CD4-positive, alpha-beta T cell (primary cell): Measurements from ENCODE around the gene IFT25. TPM values are rescaled to one million over a fixed set of nuclear protein-coding genes. Genes with fewer than 3 reads are reported as not detected.
"Not testable (repeated sequence)": the region's sequence is repeated elsewhere in the genome, so short reads cannot be mapped to it uniquely, and the experiment has no call there.

Experiments used
- ATAC-seq: fragments of 200-7000 bp; cut with Tn5 transposase; one replicate; pipeline ENCODE4 v1.10.0; 2022; ENCODE audit warnings: mild to moderate bottlenecking; ENCODE audit not compliant: poor library complexity
- CTCF ChIA-PET: fragments of 350-600 bp; sonication (Branson Sonifier 250); formaldehyde crosslinking; loops from one replicate; lab custom pipeline; 2021; ENCODE audit warnings: antibody characterized with exemption, inconsistent platforms; lab: Charles Lee
- POLR2A ChIA-PET: fragments of 350-600 bp; sonication (Branson Sonifier 250); formaldehyde crosslinking; loops from one replicate; lab custom pipeline; 2021; ENCODE audit warnings: antibody characterized with exemption, inconsistent platforms; lab: Charles Lee
- DNase-seq, 14 experiments: peaks; one replicate each; pipeline ENCODE4 v3.0.0-alpha.2; 2013 to 2020; ENCODE audit warnings: mixed read lengths in 2 of 14
- H3K27ac ChIP-seq, 2 donors: one replicate each; pipeline versions ENCODE4 v1.5.1 to v1.7.0; 2013; ENCODE audit warnings: low read length in 2 of 2, low read depth in 1 of 2, mild to moderate bottlenecking in 1 of 2
- H3K27me3 ChIP-seq, 2 experiments: 1 replicate in 1 of 2; 2 replicates in 1 of 2; pipeline versions ENCODE4 v1.6.1 to v1.7.0; 2013; ENCODE audit warnings: low read length in 2 of 2, control low read depth in 1 of 2, mild to moderate bottlenecking in 1 of 2, moderate library complexity in 1 of 2; ENCODE audit not compliant: insufficient read depth in 2 of 2, control insufficient read depth in 1 of 2
- H3K36me3 ChIP-seq: one replicate; pipeline ENCODE4 v1.6.1; 2013; ENCODE audit warnings: low read length, control low read depth; ENCODE audit not compliant: insufficient read depth
- H3K4me1 ChIP-seq: one replicate; pipeline ENCODE4 v1.6.1; 2013; ENCODE audit warnings: low read length, control low read depth; ENCODE audit not compliant: insufficient read depth
- H3K4me3 ChIP-seq: one replicate; pipeline ENCODE4 v1.5.1; 2013; ENCODE audit warnings: mild to moderate bottlenecking, low read length, moderate library complexity
- H3K9me3 ChIP-seq, 2 experiments: 1 replicate in 1 of 2; 2 replicates in 1 of 2; pipeline versions ENCODE4 v1.6.1 to v1.7.0; 2013; ENCODE audit warnings: low read length in 2 of 2, mild to moderate bottlenecking in 2 of 2, control low read depth in 1 of 2, moderate library complexity in 1 of 2; ENCODE audit not compliant: control insufficient read depth in 1 of 2, insufficient read depth in 1 of 2
- H3K27ac Mint-ChIP-seq: one replicate; pipeline ENCODE4 v1.8.0; 2020; ENCODE audit warnings: mixed read lengths
- H3K27me3 Mint-ChIP-seq: one replicate; pipeline ENCODE4 v1.8.0; 2021; ENCODE audit warnings: mixed read lengths
- H3K36me3 Mint-ChIP-seq: one replicate; pipeline ENCODE4 v1.8.0; 2021; ENCODE audit warnings: low read depth, mixed read lengths
- H3K4me1 Mint-ChIP-seq: one replicate; pipeline ENCODE4 v1.8.0; 2021; ENCODE audit warnings: low read depth, mixed read lengths
- H3K4me3 Mint-ChIP-seq: one replicate; pipeline ENCODE4 v1.8.0; 2020; ENCODE audit warnings: mild to moderate bottlenecking, mixed read lengths
- H3K9me3 Mint-ChIP-seq: one replicate; pipeline ENCODE4 v1.8.0; 2020; ENCODE audit warnings: mixed read lengths
- CTCF ChIP-seq: fragments of 200-600 bp; IDR thresholded peaks from one replicate; pipeline ENCODE4 v1.8.0; 2022; ENCODE audit warnings: antibody characterized with exemption, mild to moderate bottlenecking
- intact Hi-C, 2 experiments: fragments of 100-400 bp; cut with DNase I in 1 of 2; cut with micrococcal nuclease in 1 of 2; formaldehyde crosslinking; loops; one replicate each; pipeline versions ENCODE4 v1.15.1 to v1.9.0; 2023 to 2025; cut with DNase I, micrococcal nuclease
- total RNA-seq, 174 experiments: library from RNA in 2 of 174; stranded (reverse) in 2 of 174; gene quantifications; one replicate each; pipeline ENCODE4 v1.2.3 and lab custom pipeline; 2021 to 2026

IFT25 gene
- total RNA-seq, 2 experiments from 2014 or later = 12.7 to 13.9 TPM

- peaks cover 10% of the 10 kb centered on the region for H3K4me1 Mint-ChIP-seq
- TF ChIP-seq CTCF = no peak
- Histone ChIP-seq H3K4me1 (peaks cover 4% of the 10 kb centered on the region), H3K36me3 (no peaks in the 10 kb centered on the region), H3K27me3 (no peaks in the 10 kb centered on the region), H3K4me3 (no peak overlapping the region), H3K27ac (no peak overlapping the region), H3K9me3 (no peaks in the 10 kb centered on the region)
- H3K36me3 Mint-ChIP-seq = no peaks in the 10 kb centered on the region
- no peaks in the 10 kb centered on the region for H3K27me3 Mint-ChIP-seq
- POLR2A ChIA-PET = no interaction called here
- DNase-seq (no peak), ATAC-seq (no peak)
- CTCF ChIA-PET = interaction anchor here (1.2 kb wide), 1 partner anchor 21 kb away, joined by 4 read pairs; no protein-coding TSS in a partner anchor
- intact Hi-C loops = no loop called here
- H3K27ac Mint-ChIP-seq = no peak overlapping the region
- H3K9me3 Mint-ChIP-seq = no peaks in the 10 kb centered on the region
- H3K4me3 Mint-ChIP-seq = no peak overlapping the region
Observed at GRCh38 chr1:53979712-53980450, 34.4 kb upstream of the IFT25 start.

- H3K27me3 ChIP-seq = no peaks in the 10 kb centered on the region
- no peak for TF ChIP-seq CTCF
- H3K27ac Mint-ChIP-seq = no peak overlapping the region
- DNase-seq (no peak), ATAC-seq (no peak)
- no peaks in the 10 kb centered on the region for H3K4me1 ChIP-seq
- H3K4me3 ChIP-seq = no peak overlapping the region
- CTCF ChIA-PET = no interaction called here
- H3K9me3 ChIP-seq = no peaks in the 10 kb centered on the region
- intact Hi-C loops = no loop called here
- no peak overlapping the region for H3K4me3 Mint-ChIP-seq
- H3K36me3 Mint-ChIP-seq = peaks cover 5% of the 10 kb centered on the region
- no peaks in the 10 kb centered on the region for H3K9me3 Mint-ChIP-seq
- POLR2A ChIA-PET = interaction anchor here (0.7 kb wide), 1 partner anchor 1455 kb away, joined by 3 read pairs; no protein-coding TSS in a partner anchor
- no peaks in the 10 kb centered on the region for H3K4me1 Mint-ChIP-seq
- no peaks in the 10 kb centered on the region for H3K27me3 Mint-ChIP-seq
- H3K27ac ChIP-seq = no peak overlapping the region
- H3K36me3 ChIP-seq = peaks cover under 1% of the 10 kb centered on the region
Observed at GRCh38 chr1:53975861-53976260, 30.4 kb upstream of the IFT25 start.

GRCh38 chr1:53971718-53972117 is 26.2 kb upstream of the IFT25 start:
- no peaks in the 10 kb centered on the region for H3K27me3 Mint-ChIP-seq
- H3K36me3 Mint-ChIP-seq = peaks cover 43% of the 10 kb centered on the region
- intact Hi-C loops = no loop called here
- POLR2A ChIA-PET = no interaction called here
- no peaks in the 10 kb centered on the region for H3K4me1 Mint-ChIP-seq
- no peak for ATAC-seq
- CTCF ChIA-PET = interaction anchor here (0.7 kb wide), 1 partner anchor 12 kb away, joined by 4 read pairs; no protein-coding TSS in a partner anchor
- Histone ChIP-seq H3K9me3 (no peaks in the 10 kb centered on the region), H3K27ac (no peak overlapping the region), H3K27me3 (no peaks in the 10 kb centered on the region), H3K4me3 (no peak overlapping the region), H3K36me3 (peaks cover 9% of the 10 kb centered on the region), H3K4me1 (no peaks in the 10 kb centered on the region)
- H3K4me3 Mint-ChIP-seq = no peak overlapping the region
- no peaks in the 10 kb centered on the region for H3K9me3 Mint-ChIP-seq
- no peak for DNase-seq
- no peak overlapping the region for H3K27ac Mint-ChIP-seq
- no peak for TF ChIP-seq CTCF

GRCh38 chr1:53969323-53969722 is 23.8 kb upstream of the IFT25 start:
- POLR2A ChIA-PET, H3K4me1 Mint-ChIP-seq, intact Hi-C loops, H3K27me3 Mint-ChIP-seq, DNase-seq, H3K4me1 ChIP-seq, H3K27ac Mint-ChIP-seq, H3K4me3 ChIP-seq, H3K27ac ChIP-seq, H3K9me3 ChIP-seq, H3K9me3 Mint-ChIP-seq, H3K4me3 Mint-ChIP-seq, H3K27me3 ChIP-seq, ATAC-seq: not testable (repeated sequence)
- CTCF ChIA-PET = interaction anchor here (1.3 to 1.5 kb wide), 2 partner anchors 10 to 108 kb away, joined by 3 read pairs; no protein-coding TSS in a partner anchor
- peaks cover 21% of the 10 kb centered on the region for H3K36me3 ChIP-seq
- H3K36me3 Mint-ChIP-seq = peaks cover 58% of the 10 kb centered on the region
